Right atrium auricular region (tissue), 2 donors: ENCODE measurements around the gene TPM4. TPM values are rescaled to one million over a fixed set of nuclear protein-coding genes. Genes with fewer than 3 reads are reported as not detected.

Source experiments
- DNase-seq: peaks from one replicate; pipeline ENCODE4 v3.0.0-alpha.2; 2019; ENCODE audit warnings: low spot score
- H3K27ac ChIP-seq, 2 donors: fragments of 200-600 bp; sonication (generic); 1 replicate in 1 of 2; 2 replicates in 1 of 2; pipeline ENCODE4 v1.5.1; 2016 to 2019
- H3K27me3 ChIP-seq, 2 donors: fragments of 200-600 bp; sonication (generic); one replicate each; pipeline versions ENCODE4 v1.5.1 to v1.6.0; 2017 to 2019
- H3K36me3 ChIP-seq: fragments of 200-600 bp; sonication (generic); one replicate; pipeline ENCODE4 v1.5.1; 2016
- H3K4me1 ChIP-seq, 2 donors: fragments of 200-600 bp; sonication (generic); one replicate each; pipeline versions ENCODE4 v1.5.1 to v1.6.0; 2017 to 2019
- H3K4me3 ChIP-seq, 2 donors: fragments of 200-600 bp; sonication (generic); 1 replicate in 1 of 2; 2 replicates in 1 of 2; pipeline ENCODE4 v1.5.1; 2017 to 2019; ENCODE audit warnings: mild to moderate bottlenecking in 1 of 2, moderate library complexity in 1 of 2
- H3K9me3 ChIP-seq, 2 donors: fragments of 200-600 bp; sonication (generic); one replicate each; pipeline ENCODE4 v1.5.1; 2019
- total RNA-seq, 2 donors: library from RNA; depleted of rRNA; stranded (reverse); fragments of >200 nt; gene quantifications; one replicate each; pipeline ENCODE4 v1.1.0, GENCODE V29; 2016
- TF ChIP-seq, protein P1 (sequence below), 2 donors: fragments of 200-600 bp; sonication (generic); IDR thresholded peaks; one replicate each; pipeline ENCODE4 v1.5.1; 2019; ENCODE audit warnings: antibody characterized with exemption in 2 of 2

TPM4 gene
- total RNA-seq, 2 donors from 2014 or later: 163 to 194 TPM

DNA sequence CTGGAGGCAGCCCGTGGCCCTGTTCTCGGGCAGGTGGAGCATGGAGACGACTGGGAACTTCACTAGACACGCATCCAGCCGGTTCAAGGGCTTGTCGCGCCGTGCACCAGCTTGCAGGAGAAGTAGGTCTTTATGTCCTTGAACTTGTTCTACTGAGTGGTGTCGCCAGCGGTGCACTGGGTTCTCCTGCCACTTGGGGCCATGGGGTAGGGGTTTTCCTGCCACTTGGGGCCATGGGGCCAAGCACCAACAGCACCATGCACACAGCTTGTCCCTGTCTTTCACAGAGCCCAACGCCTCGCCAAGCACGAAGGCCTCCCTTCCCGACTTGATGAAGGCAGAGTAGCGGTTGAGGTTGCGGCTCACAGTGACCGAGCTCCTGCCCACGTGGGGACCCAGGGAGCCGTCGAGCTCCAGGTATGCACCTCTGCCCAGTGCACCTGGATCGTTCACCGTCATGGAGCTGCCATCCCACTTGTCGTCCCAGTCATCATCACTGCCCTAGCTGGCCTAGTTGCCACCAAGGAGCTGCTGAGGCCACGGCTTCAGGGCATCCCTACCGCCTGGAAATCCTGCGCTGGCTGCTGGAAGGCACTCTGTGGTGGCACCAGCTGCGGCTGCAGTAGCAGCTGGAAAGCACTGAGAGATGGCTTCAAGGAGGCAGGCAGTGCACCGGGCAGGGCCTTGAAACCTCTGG, 40.5 kb upstream of the TPM4 start:
- TF ChIP-seq, protein P1, sequence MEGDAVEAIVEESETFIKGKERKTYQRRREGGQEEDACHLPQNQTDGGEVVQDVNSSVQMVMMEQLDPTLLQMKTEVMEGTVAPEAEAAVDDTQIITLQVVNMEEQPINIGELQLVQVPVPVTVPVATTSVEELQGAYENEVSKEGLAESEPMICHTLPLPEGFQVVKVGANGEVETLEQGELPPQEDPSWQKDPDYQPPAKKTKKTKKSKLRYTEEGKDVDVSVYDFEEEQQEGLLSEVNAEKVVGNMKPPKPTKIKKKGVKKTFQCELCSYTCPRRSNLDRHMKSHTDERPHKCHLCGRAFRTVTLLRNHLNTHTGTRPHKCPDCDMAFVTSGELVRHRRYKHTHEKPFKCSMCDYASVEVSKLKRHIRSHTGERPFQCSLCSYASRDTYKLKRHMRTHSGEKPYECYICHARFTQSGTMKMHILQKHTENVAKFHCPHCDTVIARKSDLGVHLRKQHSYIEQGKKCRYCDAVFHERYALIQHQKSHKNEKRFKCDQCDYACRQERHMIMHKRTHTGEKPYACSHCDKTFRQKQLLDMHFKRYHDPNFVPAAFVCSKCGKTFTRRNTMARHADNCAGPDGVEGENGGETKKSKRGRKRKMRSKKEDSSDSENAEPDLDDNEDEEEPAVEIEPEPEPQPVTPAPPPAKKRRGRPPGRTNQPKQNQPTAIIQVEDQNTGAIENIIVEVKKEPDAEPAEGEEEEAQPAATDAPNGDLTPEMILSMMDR (IDR thresholded peaks at IDR 0.05): no peak
- DNase-seq: no peak
- Histone ChIP-seq H3K36me3 (no peaks in the 10 kb centered on the region), H3K4me1 (no peaks in the 10 kb centered on the region), H3K9me3 (no peaks in the 10 kb centered on the region), H3K27me3 (no peaks in the 10 kb centered on the region), H3K27ac (no peak overlapping the region), H3K4me3 (no peak overlapping the region)

DNA sequence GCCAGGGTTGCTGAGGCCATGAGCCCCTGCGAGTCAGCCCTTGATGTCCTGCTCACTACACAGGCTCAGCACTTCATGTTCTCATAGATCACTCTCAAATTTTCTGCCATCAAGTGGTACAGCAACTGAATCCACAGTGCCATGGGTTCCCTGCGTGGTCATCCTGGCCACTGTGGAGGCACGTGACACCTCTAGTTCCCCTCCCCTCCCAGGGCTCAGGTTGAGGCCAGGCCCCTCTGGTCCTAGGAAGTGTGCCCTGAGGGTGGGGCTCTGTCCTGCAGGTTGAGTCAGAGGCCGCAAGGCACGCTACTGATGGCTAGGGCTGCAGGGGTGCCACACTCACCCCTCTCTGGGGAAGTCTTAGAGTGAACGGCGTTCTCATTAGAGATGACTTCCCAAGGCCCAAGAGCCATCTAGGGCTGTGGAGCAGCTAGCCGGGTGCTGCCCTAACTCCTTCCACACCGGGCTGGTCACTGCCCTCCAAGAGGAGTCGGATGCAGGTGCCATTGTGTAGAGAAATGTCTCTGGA, 39.8 kb upstream of the TPM4 start:
- Histone ChIP-seq H3K4me3 (no peak overlapping the region), H3K9me3 (no peaks in the 10 kb centered on the region), H3K27me3 (no peaks in the 10 kb centered on the region), H3K27ac (no peak overlapping the region), H3K36me3 (no peaks in the 10 kb centered on the region), H3K4me1 (peaks cover 0 to 3% of the 10 kb centered on the region in 2 donors)
- no peak for DNase-seq
- TF ChIP-seq, protein P1 (IDR thresholded peaks at IDR 0.05): no peak

GRCh38 chr19:16036941-16037340, 39.4 kb upstream of the TPM4 start:
- Histone ChIP-seq H3K27me3 (no peaks in the 10 kb centered on the region), H3K4me3 (no peak overlapping the region), H3K4me1 (peaks cover 0 to 3% of the 10 kb centered on the region in 2 donors), H3K27ac (no peak overlapping the region), H3K9me3 (no peaks in the 10 kb centered on the region), H3K36me3 (no peaks in the 10 kb centered on the region)
- no peak for DNase-seq
- TF ChIP-seq, protein P1 (IDR thresholded peaks at IDR 0.05): no peak

DNA sequence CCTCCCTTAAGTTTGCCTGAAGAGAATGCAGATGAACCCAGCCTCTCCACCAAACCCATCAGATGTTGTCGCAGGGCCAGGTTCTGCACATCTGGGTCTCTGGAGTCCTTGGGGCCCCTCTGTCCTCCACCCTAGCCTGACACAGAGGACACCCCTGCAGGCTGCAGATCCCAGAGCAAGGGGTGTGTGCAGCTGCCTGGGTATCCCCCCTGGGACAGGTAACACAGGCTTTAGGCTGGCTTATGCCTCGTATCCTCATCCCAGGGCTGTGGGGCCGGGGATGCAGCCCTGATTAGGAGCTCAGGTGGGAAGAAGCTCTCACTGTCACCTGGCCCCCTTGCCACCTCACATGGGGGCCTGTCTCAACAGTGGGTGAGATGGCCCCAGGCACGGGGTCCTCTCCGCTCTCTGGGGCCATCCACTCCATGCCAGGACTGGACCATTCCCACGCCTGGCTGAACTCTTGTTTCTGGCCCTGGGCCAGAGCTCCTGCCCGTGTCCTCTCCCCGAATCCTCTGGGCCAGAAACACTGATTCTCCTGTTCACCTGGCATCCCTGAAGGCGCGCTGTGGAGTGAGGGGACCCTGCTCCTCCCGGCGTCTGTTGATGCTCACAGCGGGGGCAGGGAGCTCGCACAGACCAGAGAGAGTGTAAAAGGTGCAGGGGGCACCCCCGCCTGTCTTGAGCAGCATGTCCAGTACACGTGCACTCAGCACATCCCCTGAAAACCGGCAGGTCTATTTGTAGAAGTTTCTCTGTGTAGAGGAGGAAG, 38.7 kb upstream of the TPM4 start:
- Histone ChIP-seq H3K4me1 (peaks cover 0 to 3% of the 10 kb centered on the region in 2 donors), H3K4me3 (no peak overlapping the region), H3K9me3 (no peaks in the 10 kb centered on the region), H3K27me3 (no peaks in the 10 kb centered on the region), H3K27ac (no peak overlapping the region), H3K36me3 (no peaks in the 10 kb centered on the region)
- no peak for DNase-seq
- TF ChIP-seq, protein P1 (IDR thresholded peaks at IDR 0.05): no peak

DNA sequence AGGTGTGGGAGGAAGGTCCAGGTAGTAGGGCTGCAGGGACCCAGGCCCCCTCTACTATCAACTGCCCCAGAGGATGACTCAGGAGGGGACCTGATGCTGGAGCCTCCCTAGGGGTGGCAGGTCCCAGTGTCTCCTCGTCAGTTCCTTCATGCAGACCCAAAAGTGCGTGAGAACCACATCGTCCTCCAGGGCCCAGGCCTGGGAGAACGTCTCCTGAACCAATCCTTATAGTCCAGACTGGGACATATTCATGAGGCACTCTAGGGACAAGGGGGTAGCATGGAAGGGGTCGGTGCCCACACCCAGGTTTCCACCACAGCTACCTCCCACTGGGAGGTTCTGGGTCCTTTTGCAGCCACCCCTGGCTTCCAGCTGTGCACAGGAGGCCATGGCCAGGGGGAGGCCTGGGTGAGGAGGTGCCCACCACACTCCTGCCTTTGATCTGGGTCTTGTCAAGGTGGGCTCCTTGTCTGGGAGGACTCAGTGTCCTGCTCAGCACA, 38.0 kb upstream of the TPM4 start:
- peaks cover 0 to 3% of the 10 kb centered on the region in 2 donors for H3K4me1 ChIP-seq
- no peak for DNase-seq
- no peak overlapping the region for H3K27ac ChIP-seq
- no peaks in the 10 kb centered on the region for H3K9me3 ChIP-seq
- H3K4me3 ChIP-seq: no peak overlapping the region
- no peaks in the 10 kb centered on the region for H3K36me3 ChIP-seq
- TF ChIP-seq, protein P1 (IDR thresholded peaks at IDR 0.05): no peak
- no peaks in the 10 kb centered on the region for H3K27me3 ChIP-seq
